Measurements from ENCODE around the gene IFI35. TPM values are rescaled to one million over a fixed set of nuclear protein-coding genes. Genes with fewer than 3 reads are reported as not detected.

IFI35 gene
- total and polyA plus RNA-seq, 3 donors from 2014 or later: 8.0 to 15.0 (median 12.7) TPM

- intact Hi-C loops (cut with DNase I; ENCODE audit: low total_unique reads): no loop called here
- 0 to 1% methylated on average over 13 to 39 of the region's 39 CpGs for WGBS, 2 donors
These were observed 26.3 kb upstream of the IFI35 start, which contains the start of gene RUNDC1 for GRCh38 chr17:42980274-42980765. RUNDC1 (plus strand) TSS chr17:42980565; CDS start chr17:42980577, 12 bp downstream.

GRCh38 chr17:42980766-42981397, 25.7 kb upstream of the IFI35 start:
- Histone ChIP-seq H3K4me3 (peak overlapping the region; percentile 78 to 96), H3K36me3 (ENCODE audit: low read depth, missing control alignments) (no peaks in the 10 kb centered on the region), H3K27ac (peak overlapping the region; percentile 37 to 87), H3K9me3 (no peaks in the 10 kb centered on the region), H3K4me1 (peaks cover 11% of the 10 kb centered on the region), H3K27me3 (no peaks in the 10 kb centered on the region)
- no peak for TF ChIP-seq POLR2A (IDR thresholded peaks at IDR 0.05)
- TF ChIP-seq CTCF (IDR thresholded peaks at IDR 0.05): no peak
- DNase-seq: peak; percentile 72
- 0% methylated on average over 19 to 67 of the region's 67 CpGs for WGBS, 2 donors
- intact Hi-C loops (cut with DNase I; ENCODE audit: low total_unique reads): no loop called here

More at GRCh38 chr17:42980274-42980765, 26.3 kb upstream of the IFI35 start, which contains the start of gene RUNDC1:
- no peaks in the 10 kb centered on the region for H3K27me3 ChIP-seq
- H3K4me3 ChIP-seq: peak within 1 kb of the TSS; percentile 78 to 96
- peaks cover 11% of the 10 kb centered on the region for H3K4me1 ChIP-seq
- peak; percentile 96 for DNase-seq
- H3K36me3 ChIP-seq (ENCODE audit: low read depth, missing control alignments): no peaks in the 10 kb centered on the region
- peak within 1 kb of the TSS; percentile 37 to 87 for H3K27ac ChIP-seq
- H3K9me3 ChIP-seq: no peaks in the 10 kb centered on the region
- TF ChIP-seq POLR2A (IDR thresholded peaks at IDR 0.05) (no peak), CTCF (IDR thresholded peaks at IDR 0.05) (no peak)

- Histone ChIP-seq H3K4me1 (peaks cover 11% of the 10 kb centered on the region), H3K36me3 (ENCODE audit: low read depth, missing control alignments) (no peaks in the 10 kb centered on the region), H3K9me3 (no peaks in the 10 kb centered on the region), H3K27me3 (no peaks in the 10 kb centered on the region), H3K4me3 (no peak overlapping the region), H3K27ac (no peak overlapping the region)
- no peak for DNase-seq
- TF ChIP-seq CTCF (IDR thresholded peaks at IDR 0.05) (no peak), POLR2A (IDR thresholded peaks at IDR 0.05) (no peak)
- intact Hi-C loops (cut with DNase I; ENCODE audit: low total_unique reads): no loop called here
These were observed 24.3 kb upstream of the IFI35 start for GRCh38 chr17:42982266-42982665.

- no peak for TF ChIP-seq CTCF (IDR thresholded peaks at IDR 0.05)
- no peak for TF ChIP-seq POLR2A (IDR thresholded peaks at IDR 0.05)
- H3K9me3 ChIP-seq: no peaks in the 10 kb centered on the region
- H3K36me3 ChIP-seq (ENCODE audit: low read depth, missing control alignments): no peaks in the 10 kb centered on the region
- H3K27me3 ChIP-seq: no peaks in the 10 kb centered on the region
- 0% methylated on average over 1 of the region's 1 CpG for WGBS, 2 donors
- peaks cover 6% of the 10 kb centered on the region for H3K4me1 ChIP-seq
- intact Hi-C loops (cut with DNase I; ENCODE audit: low total_unique reads): no loop called here
- H3K27ac ChIP-seq: no peak overlapping the region
- DNase-seq: no peak
- H3K4me3 ChIP-seq: no peak overlapping the region
These were observed 21.4 kb upstream of the IFI35 start for GRCh38 chr17:42985225-42985624.

GRCh38 chr17:42989141-42989540, 17.4 kb upstream of the IFI35 start:
- Histone ChIP-seq H3K27me3 (no peaks in the 10 kb centered on the region), H3K9me3 (no peaks in the 10 kb centered on the region), H3K4me1 (no peaks in the 10 kb centered on the region), H3K27ac (no peak overlapping the region), H3K4me3 (no peak overlapping the region), H3K36me3 (ENCODE audit: low read depth, missing control alignments) (no peaks in the 10 kb centered on the region)
- 85 to 90% methylated on average over 5 of the region's 5 CpGs for WGBS, 2 donors
- DNase-seq: no peak
- no peak for TF ChIP-seq POLR2A (IDR thresholded peaks at IDR 0.05)
- TF ChIP-seq CTCF (IDR thresholded peaks at IDR 0.05): no peak
- intact Hi-C loops (cut with DNase I; ENCODE audit: low total_unique reads): no loop called here
